HG02642 (cell line): Measurements from ENCODE around the gene FBXW9.
"Not testable (repeated sequence)": the region's sequence is repeated elsewhere in the genome, so short reads cannot be mapped to it uniquely, and the experiment has no call there.

Experiments
- ATAC-seq: cut with Tn5 transposase; IDR thresholded peaks from one replicate; pipeline ENCODE4 v1.9.1; 2021; ENCODE audit warnings: mild to moderate bottlenecking; ENCODE audit not compliant: unreplicated experiment, poor library complexity

FBXW9 gene

GRCh38 chr19:12685831-12686230 lies 10.6 kb downstream of the FBXW9 start:
- ATAC-seq = no peak

DNA sequence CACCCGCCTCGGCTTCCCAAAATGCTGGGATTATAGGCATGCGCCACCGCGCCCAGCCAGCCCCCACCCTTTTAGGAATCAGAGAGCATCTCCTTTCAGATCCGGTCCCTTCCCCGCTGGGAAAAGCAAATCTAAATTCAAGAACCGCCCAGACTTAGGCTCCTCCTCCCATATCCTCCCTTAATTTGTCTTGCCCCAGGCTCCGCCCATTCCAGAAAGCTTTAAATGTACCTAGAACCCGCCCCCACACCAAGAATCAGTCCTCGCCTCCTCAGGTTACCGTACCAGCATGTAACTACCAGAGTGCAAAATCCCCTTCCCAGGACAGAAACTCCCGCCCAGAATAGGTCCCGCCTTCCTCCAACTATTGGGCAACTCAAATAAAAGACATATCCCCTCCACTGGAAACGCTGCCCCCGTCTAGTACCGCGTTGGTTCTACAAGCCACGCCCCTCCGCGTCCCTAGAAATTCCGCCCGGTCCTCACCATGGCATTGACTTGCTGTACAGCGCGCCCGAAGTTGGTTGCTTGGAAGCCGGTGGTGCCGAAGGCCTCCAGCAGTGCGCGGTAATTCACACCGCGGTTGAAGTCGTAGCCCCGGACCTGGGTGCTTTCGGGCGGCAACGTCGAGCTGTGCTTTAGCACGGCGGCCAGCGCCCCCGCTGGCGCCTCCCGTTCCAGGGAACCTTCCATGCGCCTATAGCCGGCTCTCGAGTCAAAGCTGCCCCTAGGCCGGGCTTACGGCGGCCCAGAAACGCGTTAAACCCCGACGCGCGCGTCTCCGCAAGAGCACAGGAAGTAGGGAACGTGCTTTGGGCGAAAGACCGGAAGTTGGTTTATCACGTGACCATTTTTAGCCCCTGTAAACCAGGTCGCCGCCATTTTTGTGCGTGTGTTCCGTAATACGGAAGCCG lies 15.1 kb downstream of the FBXW9 start, which contains the start of gene DHPS:
DHPS (minus strand) TSS at position 807 of the 914 bp plus-strand sequence; CDS start at position 693, 114 bp downstream.
- peak; percentile 77 for ATAC-seq

DNA sequence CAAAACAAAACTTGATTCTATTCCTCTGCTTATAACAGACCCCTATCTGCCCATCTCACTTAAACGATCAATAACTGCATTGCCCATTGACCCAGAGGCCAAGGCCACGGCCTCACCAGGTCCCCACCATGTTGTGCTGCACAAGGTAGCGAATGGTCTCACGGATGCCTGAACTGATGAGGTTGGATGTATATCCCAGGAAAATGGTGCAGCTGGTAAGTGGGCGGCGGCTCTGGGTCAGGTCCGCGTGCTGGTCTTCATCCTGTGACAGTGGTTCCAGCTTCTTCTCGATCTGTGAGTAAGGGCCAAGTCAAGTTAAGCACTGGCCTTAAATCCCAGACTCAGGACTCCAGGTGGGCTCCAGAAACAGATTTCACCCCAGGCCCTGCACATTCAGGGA lies 16.4 kb downstream of the FBXW9 start:
- ATAC-seq = no peak

DNA sequence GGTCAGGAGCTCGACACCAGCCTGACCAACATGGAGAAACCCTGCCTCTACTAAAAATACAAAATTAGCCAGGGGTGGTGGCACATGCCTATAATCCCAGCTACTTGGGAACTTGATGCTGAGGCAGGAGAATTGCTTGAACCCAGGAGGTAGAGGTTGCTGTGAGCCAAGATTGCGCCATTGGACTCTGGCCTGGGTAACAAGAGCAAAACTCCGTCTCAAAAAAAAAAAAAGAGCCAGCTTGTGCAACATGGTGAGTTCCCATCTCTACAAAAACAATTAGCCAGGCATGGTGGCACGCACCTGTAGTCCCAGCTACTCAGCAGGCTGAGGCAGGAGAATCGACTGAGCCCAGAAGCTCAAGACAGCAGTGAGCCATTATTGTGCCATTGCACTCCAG lies 18.4 kb downstream of the FBXW9 start:
- not testable (repeated sequence) for ATAC-seq

DNA sequence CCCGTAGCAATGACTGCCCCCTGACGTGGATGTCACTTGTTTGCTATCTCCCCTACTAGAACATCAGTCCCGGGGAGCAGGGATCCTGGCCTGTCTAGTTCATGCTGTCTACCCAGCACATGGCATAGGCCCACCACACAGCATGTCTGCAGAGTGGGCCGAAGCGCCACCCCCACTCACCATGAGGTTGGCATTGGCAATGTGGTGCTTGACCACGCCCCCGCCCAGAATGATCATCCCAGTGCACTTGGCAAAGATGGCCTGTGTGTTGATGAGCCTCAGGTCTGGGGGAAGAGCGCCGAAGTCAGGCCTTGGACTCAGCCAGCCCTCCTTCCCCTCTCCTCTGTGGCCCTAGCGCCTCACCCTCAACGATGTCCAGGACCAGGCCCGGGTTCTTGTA lies 19.5 kb downstream of the FBXW9 start:
- no peak for ATAC-seq

GRCh38 chr19:12676384-12676792 lies 20.0 kb downstream of the FBXW9 start:
- no peak for ATAC-seq

- ATAC-seq = no peak
Observed at GRCh38 chr19:12675940-12676339, 20.5 kb downstream of the FBXW9 start.

DNA sequence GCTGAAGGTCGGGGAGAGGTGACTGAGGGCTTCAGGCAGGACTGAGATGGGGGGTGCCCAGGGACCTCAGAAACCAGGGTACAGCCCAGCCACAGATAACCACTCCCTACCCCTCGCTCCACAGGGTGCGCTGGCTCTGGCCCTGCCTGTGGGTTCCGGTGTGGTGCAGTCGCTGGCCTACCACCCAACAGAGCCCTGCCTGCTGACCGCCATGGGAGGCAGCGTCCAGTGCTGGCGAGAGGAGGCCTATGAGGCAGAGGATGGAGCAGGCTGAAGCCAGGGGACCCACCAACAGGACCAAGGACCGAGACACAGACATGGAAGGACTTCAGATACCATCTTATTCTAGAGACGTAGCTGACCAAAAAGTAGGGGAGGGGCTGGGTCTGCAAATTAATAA lies 21.0 kb downstream of the FBXW9 start:
- ATAC-seq = no peak

DNA sequence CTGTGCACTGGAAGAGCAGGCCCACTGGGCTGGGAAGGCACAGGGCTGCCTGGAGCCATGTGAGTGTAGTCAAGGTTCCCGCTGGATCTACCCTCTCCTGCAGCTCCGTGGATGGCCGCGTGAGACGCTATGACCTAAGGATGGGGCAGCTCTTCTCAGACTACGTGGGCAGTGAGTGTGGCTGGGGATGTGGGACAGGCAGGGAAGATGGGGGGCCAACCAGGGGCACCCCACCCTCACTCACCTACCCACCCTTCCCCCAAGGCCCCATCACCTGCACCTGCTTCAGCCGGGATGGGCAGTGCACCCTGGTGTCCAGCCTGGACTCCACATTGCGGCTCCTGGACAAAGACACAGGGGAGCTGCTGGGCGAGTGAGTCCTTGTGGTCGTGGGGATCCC lies 23.7 kb downstream of the FBXW9 start:
- ATAC-seq = no peak

GRCh38 chr19:12670159-12670928 lies 26.1 kb downstream of the FBXW9 start:
- no peak for ATAC-seq

- no peak for ATAC-seq
Observed at GRCh38 chr19:12669270-12670158, 26.9 kb downstream of the FBXW9 start.

DNA sequence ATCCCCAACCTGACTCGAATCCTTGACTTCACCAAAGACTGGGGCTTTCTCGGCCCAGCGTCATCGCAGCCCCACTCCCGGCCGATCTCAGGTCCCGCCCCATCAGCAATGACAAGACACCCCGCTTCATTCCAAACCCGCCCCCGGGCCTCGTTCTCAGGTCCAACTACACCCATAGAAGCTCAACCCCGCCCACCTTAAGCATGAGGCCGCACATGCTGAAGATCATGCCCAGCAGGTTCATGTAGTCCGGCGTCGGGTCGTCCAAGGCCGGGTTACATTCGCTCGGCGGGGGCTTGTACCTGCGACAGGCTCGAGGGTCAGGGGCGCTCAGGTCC lies 27.5 kb downstream of the FBXW9 start:
- ATAC-seq = no peak

DNA sequence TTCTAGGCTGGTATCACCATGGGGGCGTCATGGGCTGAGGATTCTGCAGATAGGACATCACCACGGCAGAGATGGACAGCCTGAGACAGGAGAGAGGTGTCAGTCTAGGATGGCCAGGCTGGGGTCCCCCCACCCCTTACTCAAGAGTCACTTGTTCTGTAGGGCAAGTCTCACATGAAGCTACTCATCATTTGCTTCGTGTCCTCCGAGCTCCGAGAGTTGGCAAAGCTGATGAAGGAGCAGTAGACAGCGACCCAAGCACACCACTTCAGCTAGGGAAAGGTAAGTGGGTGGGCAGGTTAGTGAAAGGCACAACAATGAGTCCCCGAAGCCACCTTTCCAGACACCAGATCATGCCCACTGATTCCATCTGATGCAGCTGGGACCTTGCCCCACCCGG lies 28.1 kb downstream of the FBXW9 start:
- no peak for ATAC-seq

- no peak for ATAC-seq
Observed at GRCh38 chr19:12667731-12668302, 28.6 kb downstream of the FBXW9 start.

DNA sequence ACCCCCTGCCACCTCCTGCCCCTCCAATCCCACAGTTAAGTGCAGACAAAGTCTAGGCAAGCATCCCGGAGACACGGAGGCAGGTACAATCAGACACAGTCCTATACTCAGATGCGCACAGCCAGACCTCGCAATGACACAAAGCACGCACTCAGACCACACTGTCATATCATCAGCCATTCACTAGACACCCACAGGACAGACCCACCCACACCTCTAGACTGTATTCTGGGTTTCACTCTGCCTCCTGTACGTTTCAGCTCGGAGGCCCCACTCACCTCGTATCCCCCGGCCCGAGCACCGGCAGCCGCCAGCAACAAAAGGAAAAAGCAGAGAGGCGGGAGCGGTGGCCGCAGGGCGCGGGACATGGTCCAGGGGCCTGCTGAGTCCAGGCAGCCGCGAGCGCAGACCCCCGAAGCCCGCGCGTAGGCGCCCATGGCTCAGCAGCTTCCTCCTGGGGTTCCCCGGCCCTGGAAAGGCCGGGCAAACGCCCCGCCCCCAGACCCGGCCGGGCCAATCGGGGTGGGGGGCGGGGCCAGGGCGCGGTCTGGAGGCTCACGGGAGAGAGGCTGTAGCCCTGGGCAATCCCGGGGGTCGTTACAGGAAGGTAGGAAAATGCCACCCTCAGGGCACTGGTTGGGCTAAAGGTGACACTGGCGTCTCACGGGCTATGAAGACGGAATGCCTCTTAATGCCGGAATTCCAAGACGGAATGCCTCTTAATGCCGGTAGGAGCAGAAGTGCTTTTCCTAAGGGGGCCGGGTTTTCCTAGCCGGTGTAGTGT lies 30.0 kb downstream of the FBXW9 start, which contains the start of the genes MAN2B1 and WDR83:
MAN2B1 (minus strand) TSS at position 478 of the 784 bp plus-strand sequence; CDS start at position 437, 41 bp downstream.
WDR83 (plus strand) TSS at position 543 of the 784 bp plus-strand sequence. CDS start 2,984 bp downstream, outside the sequence.
- peak; percentile 51 for ATAC-seq

GRCh38 chr19:12665671-12666264 lies 30.7 kb downstream of the FBXW9 start:
- ATAC-seq = no peak

- no peak for ATAC-seq
Observed at GRCh38 chr19:12665281-12665573, 31.2 kb downstream of the FBXW9 start.

DNA sequence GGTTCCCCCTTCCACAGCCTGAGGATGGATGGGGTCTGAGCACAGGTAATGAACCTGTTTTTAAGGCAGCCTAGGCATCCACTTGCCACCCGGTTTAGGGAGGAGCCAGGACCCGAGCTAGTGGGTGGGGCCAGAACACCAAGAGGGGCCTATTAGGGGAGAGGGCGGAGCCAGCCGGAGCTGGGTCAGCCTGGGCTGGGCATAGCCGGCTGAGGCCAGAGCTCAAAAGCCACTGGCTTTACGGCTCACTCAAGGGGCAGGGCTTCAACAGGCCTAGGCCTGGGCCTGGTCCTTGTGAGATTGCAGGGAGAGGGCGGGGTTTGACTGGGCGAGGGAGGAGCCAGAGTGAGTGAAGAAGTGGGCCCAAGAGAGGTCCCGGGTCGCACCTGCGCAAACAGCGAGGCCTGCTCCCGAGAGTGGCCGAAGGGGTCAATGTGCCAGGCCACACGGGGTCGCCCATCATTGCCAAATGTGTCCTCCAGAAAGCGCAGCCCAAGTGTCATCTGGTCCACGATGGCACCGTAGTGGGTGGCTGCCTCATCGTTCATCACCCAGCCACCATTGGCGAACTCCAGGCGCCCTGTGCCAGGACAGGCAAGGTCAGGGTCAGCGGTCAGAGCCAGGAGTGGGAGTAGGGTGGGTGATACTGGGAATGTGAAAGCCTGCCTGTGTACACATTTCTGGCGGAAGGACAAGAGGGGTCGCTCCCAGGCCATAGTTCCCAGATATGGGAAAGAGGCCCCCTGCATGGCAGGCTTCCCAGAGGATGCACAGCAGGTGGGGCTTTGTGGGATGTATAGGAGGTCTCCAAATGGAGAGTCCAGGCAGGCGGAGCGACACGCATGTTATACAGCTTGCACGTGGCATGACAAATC lies 31.8 kb downstream of the FBXW9 start:
- no peak for ATAC-seq
